ENCODE measurements around the gene HYLS1.
"Not testable (repeated sequence)": the region's sequence is repeated elsewhere in the genome, so short reads cannot be mapped to it uniquely, and the experiment has no call there.

Gene HYLS1

GRCh38 chr11:125865354-125865753 is 22.1 kb upstream of the HYLS1 start:
- not testable (repeated sequence) for H3K27ac ChIP-seq (ENCODE audit: low read depth, low read length, poor library complexity, severe bottlenecking); H4K20me1 ChIP-seq (ENCODE audit: insufficient read depth, low read length); H3K4me1 ChIP-seq (ENCODE audit: insufficient read depth, low read length, severe bottlenecking); H3K9ac ChIP-seq (ENCODE audit: low read length); H3K27me3 ChIP-seq (ENCODE audit: insufficient read depth, low read length); H3K36me3 ChIP-seq (ENCODE audit: insufficient read depth, low read length); H3K4me3 ChIP-seq (ENCODE audit: low read depth, low read length, poor library complexity, severe bottlenecking); H2AFZ ChIP-seq (ENCODE audit: low read length); H3K9me3 ChIP-seq (ENCODE audit: low read length); H3K4me2 ChIP-seq (ENCODE audit: low read length); H3K9me2 ChIP-seq (ENCODE audit: low read depth, low read length); H3K79me2 ChIP-seq (ENCODE audit: insufficient read depth, low read length); H3F3A ChIP-seq (ENCODE audit: insufficient read depth, low read length)

GRCh38 chr11:125869521-125869920 is 17.9 kb upstream of the HYLS1 start:
- H3K36me3 ChIP-seq (ENCODE audit: insufficient read depth, low read length), result no peaks in the 10 kb centered on the region

GRCh38 chr11:125871391-125872137 is 15.9 kb upstream of the HYLS1 start:
- no peak overlapping the region for H3K4me3 ChIP-seq (ENCODE audit: low read depth, low read length, poor library complexity, severe bottlenecking)
- no peak overlapping the region for H2AFZ ChIP-seq (ENCODE audit: low read length)
- no peak overlapping the region for H3K4me2 ChIP-seq (ENCODE audit: low read length)
- no peaks in the 10 kb centered on the region for H4K20me1 ChIP-seq (ENCODE audit: insufficient read depth, low read length)
- no peaks in the 10 kb centered on the region for H3K9me2 ChIP-seq (ENCODE audit: low read depth, low read length)
- H3K4me1 ChIP-seq (ENCODE audit: insufficient read depth, low read length, severe bottlenecking), result no peaks in the 10 kb centered on the region
- no peaks in the 10 kb centered on the region for H3K36me3 ChIP-seq (ENCODE audit: insufficient read depth, low read length)
- H3K9ac ChIP-seq (ENCODE audit: low read length), result no peak overlapping the region
- H3K27me3 ChIP-seq (ENCODE audit: insufficient read depth, low read length), result no peaks in the 10 kb centered on the region
- no peaks in the 10 kb centered on the region for H3F3A ChIP-seq (ENCODE audit: insufficient read depth, low read length)
- peak; percentile 53 for TF ChIP-seq CTCF (IDR thresholded peaks at IDR 0.05; ENCODE audit: low read length)
- TF ChIP-seq EZH2 (IDR thresholded peaks at IDR 0.05; ENCODE audit: borderline replicate concordance, low read length), result no peak
- no peaks in the 10 kb centered on the region for H3K79me2 ChIP-seq (ENCODE audit: insufficient read depth, low read length)
- H3K9me3 ChIP-seq (ENCODE audit: low read length), result no peaks in the 10 kb centered on the region
- H3K27ac ChIP-seq (ENCODE audit: low read depth, low read length, poor library complexity, severe bottlenecking), result no peak overlapping the region

More at GRCh38 chr11:125869521-125869920, 17.9 kb upstream of the HYLS1 start:
- no peak overlapping the region for H3K9ac ChIP-seq (ENCODE audit: low read length)
- no peaks in the 10 kb centered on the region for H3K9me3 ChIP-seq (ENCODE audit: low read length)
- H3F3A ChIP-seq (ENCODE audit: insufficient read depth, low read length), result no peaks in the 10 kb centered on the region
- no peaks in the 10 kb centered on the region for H3K9me2 ChIP-seq (ENCODE audit: low read depth, low read length)
- H3K4me1 ChIP-seq (ENCODE audit: insufficient read depth, low read length, severe bottlenecking), result no peaks in the 10 kb centered on the region
- TF ChIP-seq EZH2 (IDR thresholded peaks at IDR 0.05; ENCODE audit: borderline replicate concordance, low read length) (no peak), CTCF (IDR thresholded peaks at IDR 0.05; ENCODE audit: low read length) (no peak)
- H4K20me1 ChIP-seq (ENCODE audit: insufficient read depth, low read length), result no peaks in the 10 kb centered on the region
- H3K79me2 ChIP-seq (ENCODE audit: insufficient read depth, low read length), result no peaks in the 10 kb centered on the region
- no peak overlapping the region for H3K4me2 ChIP-seq (ENCODE audit: low read length)
- H3K27ac ChIP-seq (ENCODE audit: low read depth, low read length, poor library complexity, severe bottlenecking), result no peak overlapping the region
- no peaks in the 10 kb centered on the region for H3K27me3 ChIP-seq (ENCODE audit: insufficient read depth, low read length)
- no peak overlapping the region for H3K4me3 ChIP-seq (ENCODE audit: low read depth, low read length, poor library complexity, severe bottlenecking)
- no peak overlapping the region for H2AFZ ChIP-seq (ENCODE audit: low read length)

GRCh38 chr11:125872138-125872491 is 15.4 kb upstream of the HYLS1 start:
- Histone ChIP-seq H3K4me2 (ENCODE audit: low read length) (no peak overlapping the region), H3K36me3 (ENCODE audit: insufficient read depth, low read length) (no peaks in the 10 kb centered on the region)

More at GRCh38 chr11:125872138-125872491, 15.4 kb upstream of the HYLS1 start:
- Histone ChIP-seq H3K9me3 (ENCODE audit: low read length) (no peaks in the 10 kb centered on the region), H2AFZ (ENCODE audit: low read length) (no peak overlapping the region), H3K27me3 (ENCODE audit: insufficient read depth, low read length) (no peaks in the 10 kb centered on the region), H3K27ac (ENCODE audit: low read depth, low read length, poor library complexity, severe bottlenecking) (no peak overlapping the region), H4K20me1 (ENCODE audit: insufficient read depth, low read length) (no peaks in the 10 kb centered on the region), H3K9ac (ENCODE audit: low read length) (no peak overlapping the region), H3K79me2 (ENCODE audit: insufficient read depth, low read length) (no peaks in the 10 kb centered on the region), H3K4me3 (ENCODE audit: low read depth, low read length, poor library complexity, severe bottlenecking) (no peak overlapping the region), H3K9me2 (ENCODE audit: low read depth, low read length) (no peaks in the 10 kb centered on the region), H3F3A (ENCODE audit: insufficient read depth, low read length) (no peaks in the 10 kb centered on the region), H3K4me1 (ENCODE audit: insufficient read depth, low read length, severe bottlenecking) (no peaks in the 10 kb centered on the region)
- TF ChIP-seq CTCF (IDR thresholded peaks at IDR 0.05; ENCODE audit: low read length) (no peak), EZH2 (IDR thresholded peaks at IDR 0.05; ENCODE audit: borderline replicate concordance, low read length) (no peak)

Measured in OCI-LY1 (cell line).